ENCODE measurements around the gene AMOTL1.

DNA sequence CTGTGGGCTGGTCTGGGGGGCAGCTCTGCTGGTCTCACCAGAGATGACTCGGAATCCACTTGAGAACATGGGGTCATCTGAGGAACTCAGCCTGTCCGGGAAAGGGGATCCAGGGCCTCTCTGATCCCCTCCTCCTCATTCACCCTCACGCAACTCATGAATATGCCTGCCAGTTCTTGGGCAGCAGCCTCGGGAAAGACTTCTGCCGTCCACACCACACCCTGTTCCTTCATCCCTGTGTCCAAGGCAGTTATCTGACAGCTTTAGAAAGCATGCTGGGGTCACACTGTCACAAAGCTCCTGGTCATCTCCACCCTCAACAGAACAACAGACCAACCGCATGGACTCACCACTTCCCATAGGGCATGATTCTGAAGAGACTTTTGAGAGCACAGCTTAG is 88.3 kb downstream of the AMOTL1 start:
- TF ChIP-seq, protein P1, sequence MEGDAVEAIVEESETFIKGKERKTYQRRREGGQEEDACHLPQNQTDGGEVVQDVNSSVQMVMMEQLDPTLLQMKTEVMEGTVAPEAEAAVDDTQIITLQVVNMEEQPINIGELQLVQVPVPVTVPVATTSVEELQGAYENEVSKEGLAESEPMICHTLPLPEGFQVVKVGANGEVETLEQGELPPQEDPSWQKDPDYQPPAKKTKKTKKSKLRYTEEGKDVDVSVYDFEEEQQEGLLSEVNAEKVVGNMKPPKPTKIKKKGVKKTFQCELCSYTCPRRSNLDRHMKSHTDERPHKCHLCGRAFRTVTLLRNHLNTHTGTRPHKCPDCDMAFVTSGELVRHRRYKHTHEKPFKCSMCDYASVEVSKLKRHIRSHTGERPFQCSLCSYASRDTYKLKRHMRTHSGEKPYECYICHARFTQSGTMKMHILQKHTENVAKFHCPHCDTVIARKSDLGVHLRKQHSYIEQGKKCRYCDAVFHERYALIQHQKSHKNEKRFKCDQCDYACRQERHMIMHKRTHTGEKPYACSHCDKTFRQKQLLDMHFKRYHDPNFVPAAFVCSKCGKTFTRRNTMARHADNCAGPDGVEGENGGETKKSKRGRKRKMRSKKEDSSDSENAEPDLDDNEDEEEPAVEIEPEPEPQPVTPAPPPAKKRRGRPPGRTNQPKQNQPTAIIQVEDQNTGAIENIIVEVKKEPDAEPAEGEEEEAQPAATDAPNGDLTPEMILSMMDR (IDR thresholded peaks at IDR 0.05) = no peak
- TF ChIP-seq POLR2A (IDR thresholded peaks at IDR 0.05) = no peak

All from right lobe of liver (tissue), 4 donors.